ENCODE measurements around the gene ZDHHC7. TPM values are rescaled to one million over a fixed set of nuclear protein-coding genes. Genes with fewer than 3 reads are reported as not detected.

ZDHHC7 gene
- total and polyA plus RNA-seq, 9 donors, result 23.9 to 54.5 (median 32.7) TPM

DNA sequence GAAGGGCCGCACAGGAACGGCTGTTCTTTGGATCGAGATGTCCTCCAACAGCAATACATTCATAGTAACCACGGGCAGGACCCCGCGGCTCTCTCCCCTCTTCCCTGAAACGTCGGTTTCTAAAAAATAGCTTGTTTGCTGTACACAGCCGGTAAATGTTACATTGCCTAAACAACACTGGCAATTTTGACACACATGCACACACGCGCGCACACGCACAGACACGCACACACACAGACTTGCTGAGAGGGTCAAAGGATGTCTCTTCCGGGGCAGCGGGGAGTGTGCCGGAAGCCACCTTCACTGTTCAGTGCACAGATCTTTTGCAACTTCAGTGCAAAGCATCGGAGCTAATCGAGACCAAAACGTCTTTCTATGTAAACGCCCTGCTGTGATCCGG is 35.8 kb downstream of the ZDHHC7 start:
- H3K36me3 ChIP-seq, result no peaks in the 10 kb centered on the region
- intact Hi-C loops (cut with DNase I), result loop anchor here in 1 of 4 donors (10.0 kb wide), 1 partner anchor 461 kb away; no protein-coding TSS in a partner anchor

DNA sequence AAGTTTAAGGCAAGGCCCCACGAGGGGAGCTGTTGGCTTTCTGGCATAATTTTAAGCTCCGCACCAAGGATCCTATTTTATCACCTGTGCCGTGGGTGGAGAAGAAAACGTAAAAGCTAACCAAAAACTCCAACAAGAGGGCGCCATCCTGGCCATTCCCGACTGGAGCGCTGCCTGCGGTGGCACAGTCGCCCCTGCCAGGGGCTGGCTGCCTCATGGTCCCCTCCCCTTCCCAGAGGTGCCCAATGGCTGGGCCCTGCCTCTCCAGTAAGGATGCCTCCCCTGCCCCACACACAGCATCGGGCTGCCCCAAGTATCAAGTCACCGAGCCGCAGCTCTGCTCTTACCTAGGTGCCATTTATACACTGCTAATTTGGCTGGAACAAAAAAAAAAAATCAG is 36.3 kb downstream of the ZDHHC7 start:
- Histone ChIP-seq H3K36me3 (no peaks in the 10 kb centered on the region), H3K27ac (no peak overlapping the region), H3K4me3 (no peak overlapping the region), H3K27me3 (no peaks in the 10 kb centered on the region), H3K4me1 (ENCODE audit: insufficient read depth) (no peaks in the 10 kb centered on the region), H3K9me3 (no peaks in the 10 kb centered on the region)
- intact Hi-C loops (cut with DNase I), result loop anchor here in 1 of 4 donors (10.0 kb wide), 1 partner anchor 460 kb away; no protein-coding TSS in a partner anchor
- TF ChIP-seq POLR2A (IDR thresholded peaks at IDR 0.05) (no peak), EP300 (IDR thresholded peaks at IDR 0.05) (no peak)
- TF ChIP-seq, protein P1, sequence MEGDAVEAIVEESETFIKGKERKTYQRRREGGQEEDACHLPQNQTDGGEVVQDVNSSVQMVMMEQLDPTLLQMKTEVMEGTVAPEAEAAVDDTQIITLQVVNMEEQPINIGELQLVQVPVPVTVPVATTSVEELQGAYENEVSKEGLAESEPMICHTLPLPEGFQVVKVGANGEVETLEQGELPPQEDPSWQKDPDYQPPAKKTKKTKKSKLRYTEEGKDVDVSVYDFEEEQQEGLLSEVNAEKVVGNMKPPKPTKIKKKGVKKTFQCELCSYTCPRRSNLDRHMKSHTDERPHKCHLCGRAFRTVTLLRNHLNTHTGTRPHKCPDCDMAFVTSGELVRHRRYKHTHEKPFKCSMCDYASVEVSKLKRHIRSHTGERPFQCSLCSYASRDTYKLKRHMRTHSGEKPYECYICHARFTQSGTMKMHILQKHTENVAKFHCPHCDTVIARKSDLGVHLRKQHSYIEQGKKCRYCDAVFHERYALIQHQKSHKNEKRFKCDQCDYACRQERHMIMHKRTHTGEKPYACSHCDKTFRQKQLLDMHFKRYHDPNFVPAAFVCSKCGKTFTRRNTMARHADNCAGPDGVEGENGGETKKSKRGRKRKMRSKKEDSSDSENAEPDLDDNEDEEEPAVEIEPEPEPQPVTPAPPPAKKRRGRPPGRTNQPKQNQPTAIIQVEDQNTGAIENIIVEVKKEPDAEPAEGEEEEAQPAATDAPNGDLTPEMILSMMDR (IDR thresholded peaks at IDR 0.05), result no peak
- no peak for DNase-seq
- WGBS, 3 donors, result 80 to 84% (median 82%) methylated on average over 12 of the region's 12 CpGs

More for the DNA sequence above, 35.8 kb downstream of the ZDHHC7 start:
- H3K27me3 ChIP-seq, result no peaks in the 10 kb centered on the region
- 88 to 91% (median 90%) methylated on average over 22 of the region's 22 CpGs for WGBS, 3 donors
- no peak for TF ChIP-seq POLR2A (IDR thresholded peaks at IDR 0.05)
- TF ChIP-seq, protein P1 (IDR thresholded peaks at IDR 0.05), result no peak
- TF ChIP-seq EP300 (IDR thresholded peaks at IDR 0.05), result no peak
- H3K4me1 ChIP-seq (ENCODE audit: insufficient read depth), result no peaks in the 10 kb centered on the region
- DNase-seq, result no peak
- no peak overlapping the region for H3K4me3 ChIP-seq
- H3K27ac ChIP-seq, result no peak overlapping the region
- H3K9me3 ChIP-seq, result no peaks in the 10 kb centered on the region

DNA sequence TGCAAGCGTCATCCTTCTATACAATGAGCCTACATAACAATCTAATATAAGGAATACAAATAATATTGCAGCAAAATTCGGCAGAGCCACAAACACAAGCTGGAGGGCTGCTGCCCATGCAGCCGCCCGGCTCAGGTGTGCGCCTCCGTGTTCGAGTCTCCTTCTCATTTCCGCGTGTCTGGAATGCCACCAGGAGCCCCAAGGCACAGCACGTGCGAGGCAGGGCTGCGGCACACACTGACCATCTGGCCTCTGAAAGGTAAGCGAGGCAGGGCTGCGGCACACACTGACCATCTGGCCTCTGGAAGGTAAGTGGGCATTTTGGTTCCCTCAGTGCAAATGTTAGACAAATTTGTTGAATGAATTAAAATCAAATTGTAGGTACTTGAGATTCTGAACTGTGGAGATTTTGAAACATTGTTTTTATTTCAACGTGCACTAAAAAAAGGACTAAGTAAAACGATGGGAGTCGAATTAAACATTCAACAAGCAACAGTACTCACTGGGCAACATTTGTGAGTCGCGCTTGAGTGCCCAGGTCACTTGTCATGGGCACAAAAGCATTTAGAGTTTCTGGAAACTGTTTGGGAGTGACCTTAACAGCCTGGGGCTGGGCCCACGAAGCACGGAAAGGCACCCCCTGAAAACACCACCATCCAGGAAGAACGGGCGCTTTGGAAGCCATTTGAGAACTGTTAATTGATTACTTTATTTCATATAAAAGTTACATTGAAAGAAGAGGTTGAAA is 37.4 kb downstream of the ZDHHC7 start:
- no peak for DNase-seq
- intact Hi-C loops (cut with DNase I), result loop anchor here in 1 of 4 donors (10.0 kb wide), 1 partner anchor 459 kb away; no protein-coding TSS in a partner anchor
- 80 to 87% (median 86%) methylated on average over 23 of the region's 23 CpGs for WGBS, 3 donors
- H3K4me3 ChIP-seq, result no peak overlapping the region
- H3K27ac ChIP-seq, result no peak overlapping the region
- H3K9me3 ChIP-seq, result no peaks in the 10 kb centered on the region
- no peak for TF ChIP-seq POLR2A (IDR thresholded peaks at IDR 0.05)
- no peak for TF ChIP-seq EP300 (IDR thresholded peaks at IDR 0.05)
- TF ChIP-seq, protein P1 (IDR thresholded peaks at IDR 0.05), result no peak
- H3K36me3 ChIP-seq, result no peaks in the 10 kb centered on the region
- H3K27me3 ChIP-seq, result no peaks in the 10 kb centered on the region
- H3K4me1 ChIP-seq (ENCODE audit: insufficient read depth), result no peaks in the 10 kb centered on the region

DNA sequence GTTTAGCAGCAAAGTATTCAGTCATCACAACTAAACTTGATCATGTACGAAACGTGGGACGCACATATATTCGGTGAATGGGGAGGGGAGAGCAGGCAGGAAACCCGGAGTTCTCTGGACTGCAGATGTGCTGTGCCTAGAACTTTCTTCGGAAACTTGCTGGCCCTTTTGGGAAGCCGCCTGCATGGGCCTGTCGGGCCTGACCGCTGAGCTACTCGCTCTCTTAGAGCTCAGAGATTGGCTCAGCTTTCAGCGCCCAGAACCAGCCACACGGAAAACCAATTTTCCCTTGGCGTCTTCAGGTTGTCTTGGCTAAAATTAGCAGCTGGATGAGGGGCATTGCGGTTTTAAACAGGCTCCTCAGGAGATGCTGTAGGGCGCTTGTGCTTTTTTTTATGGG is 38.1 kb downstream of the ZDHHC7 start:
- no peak for TF ChIP-seq POLR2A (IDR thresholded peaks at IDR 0.05)
- TF ChIP-seq EP300 (IDR thresholded peaks at IDR 0.05), result no peak
- TF ChIP-seq, protein P1 (IDR thresholded peaks at IDR 0.05), result no peak
- H3K4me3 ChIP-seq, result no peak overlapping the region
- intact Hi-C loops (cut with DNase I), result loop anchor here in 1 of 4 donors (10.0 kb wide), 1 partner anchor 458 kb away; no protein-coding TSS in a partner anchor
- WGBS, 3 donors, result 80 to 88% (median 85%) methylated on average over 15 of the region's 15 CpGs
- H3K36me3 ChIP-seq, result no peaks in the 10 kb centered on the region
- H3K4me1 ChIP-seq (ENCODE audit: insufficient read depth), result no peaks in the 10 kb centered on the region
- DNase-seq, result no peak
- peak overlapping the region in 1 of 2 donors; percentile 12 for H3K27ac ChIP-seq
- H3K27me3 ChIP-seq, result no peaks in the 10 kb centered on the region
- H3K9me3 ChIP-seq, result no peaks in the 10 kb centered on the region
